ENCODE measurements around the gene PKD1.

GRCh38 chr16:2089706-2090480 lies 45.8 kb downstream of the PKD1 start:
- TF ChIP-seq CTCF (IDR thresholded peaks at IDR 0.05), result no peak
- TF ChIP-seq POLR2AphosphoS5 (IDR thresholded peaks at IDR 0.05), result no peak
- no peak for TF ChIP-seq POLR2A (IDR thresholded peaks at IDR 0.05)
